ENCODE measurements around the gene BORCS6. TPM values are rescaled to one million over a fixed set of nuclear protein-coding genes. Genes with fewer than 3 reads are reported as not detected.

Gene BORCS6
- total and polyA plus RNA-seq, 2 of the 13 experiments (the other 11 are each of a cell fraction or from before 2014, with no cell fraction given) = 2.0 to 5.1 TPM

DNA sequence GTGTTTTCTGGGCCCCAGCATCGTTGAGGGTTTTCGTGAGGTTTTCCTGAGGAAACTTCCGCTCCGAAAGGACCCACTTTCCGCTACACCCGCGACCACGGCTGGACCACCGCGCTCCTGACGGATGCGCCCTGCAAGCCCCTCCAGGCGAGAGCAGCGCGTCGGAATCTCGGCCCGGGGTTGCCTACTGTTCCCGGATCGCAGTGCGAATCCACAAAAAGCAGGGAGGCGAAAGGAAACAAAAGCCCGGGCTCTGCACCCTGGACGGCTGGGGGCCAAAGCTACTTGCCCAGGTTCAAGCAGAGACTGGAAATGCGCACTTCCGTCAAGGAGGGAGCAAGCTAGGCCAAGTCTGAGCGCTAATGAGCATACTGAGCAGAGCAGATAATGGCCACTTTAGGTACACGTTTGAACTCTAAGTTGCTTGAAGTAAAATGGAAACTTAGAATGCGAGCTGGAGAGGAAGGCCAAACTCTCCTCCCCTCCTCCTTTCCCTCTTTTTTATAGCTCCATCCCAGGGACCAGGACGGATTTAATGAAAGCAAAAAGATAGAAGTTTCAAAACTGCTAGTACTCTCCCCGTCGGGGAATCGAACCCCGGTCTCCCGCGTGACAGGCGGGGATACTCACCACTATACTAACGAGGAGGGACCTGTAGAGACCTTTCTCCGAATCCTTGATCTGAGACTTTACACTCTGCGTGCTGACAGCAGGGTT is 31.8 kb upstream of the BORCS6 start (continued):
- TF ChIP-seq ZSCAN9 (CRISPR knock-in tag; IDR thresholded peaks at IDR 0.05; ENCODE audit: borderline replicate concordance) (no peak), ZNF205 (CRISPR knock-in tag; IDR thresholded peaks at IDR 0.05) (0 out of 2 replicates have a peak, but pooled peaks have one; percentile 81), MTF1 (CRISPR knock-in tag; IDR thresholded peaks at IDR 0.05) (0 out of 2 replicates have a peak, but pooled peaks have one; percentile 9), KLF12 (CRISPR knock-in tag; IDR thresholded peaks at IDR 0.05; ENCODE audit: borderline replicate concordance) (peak; percentile 63; the same call in 1 of the 2 replicates), HNRNPUL1 (IDR thresholded peaks at IDR 0.05; ENCODE audit: low read depth, low read length) (no peak), FOSL2 (CRISPR knock-in tag; IDR thresholded peaks at IDR 0.05) (peak; percentile 26), ZFX (CRISPR knock-in tag; IDR thresholded peaks at IDR 0.05; ENCODE audit: low read depth) (peak; percentile 72), ZNF24 (IDR thresholded peaks at IDR 0.05) (peak; percentile 99), SMARCC2 (IDR thresholded peaks at IDR 0.05) (no peak), ATAD3A (CRISPR knock-in tag; IDR thresholded peaks at IDR 0.05) (no peak), HNF4G (IDR thresholded peaks at IDR 0.05; ENCODE audit: borderline replicate concordance, low read depth, low read length) (no peak), HNF4G (CRISPR knock-in tag; IDR thresholded peaks at IDR 0.05; ENCODE audit: borderline replicate concordance, low read depth) (no peak; the same call in 1 of the 2 replicates), ZMYM4 (CRISPR knock-in tag; IDR thresholded peaks at IDR 0.05) (peak; percentile 2; the same call in 1 of the 2 replicates), SALL1 (CRISPR knock-in tag; IDR thresholded peaks at IDR 0.05) (no peak; the same call in none of the 2 replicates), ZNF343 (CRISPR knock-in tag; IDR thresholded peaks at IDR 0.05) (no peak), MIER3 (CRISPR knock-in tag; IDR thresholded peaks at IDR 0.05; ENCODE audit: borderline replicate concordance) (peak; percentile 40; the same call in 1 of the 2 replicates), ZNF83 (CRISPR knock-in tag; IDR thresholded peaks at IDR 0.05; ENCODE audit: borderline replicate concordance) (no peak)
- TF ChIP-seq, protein P1, sequence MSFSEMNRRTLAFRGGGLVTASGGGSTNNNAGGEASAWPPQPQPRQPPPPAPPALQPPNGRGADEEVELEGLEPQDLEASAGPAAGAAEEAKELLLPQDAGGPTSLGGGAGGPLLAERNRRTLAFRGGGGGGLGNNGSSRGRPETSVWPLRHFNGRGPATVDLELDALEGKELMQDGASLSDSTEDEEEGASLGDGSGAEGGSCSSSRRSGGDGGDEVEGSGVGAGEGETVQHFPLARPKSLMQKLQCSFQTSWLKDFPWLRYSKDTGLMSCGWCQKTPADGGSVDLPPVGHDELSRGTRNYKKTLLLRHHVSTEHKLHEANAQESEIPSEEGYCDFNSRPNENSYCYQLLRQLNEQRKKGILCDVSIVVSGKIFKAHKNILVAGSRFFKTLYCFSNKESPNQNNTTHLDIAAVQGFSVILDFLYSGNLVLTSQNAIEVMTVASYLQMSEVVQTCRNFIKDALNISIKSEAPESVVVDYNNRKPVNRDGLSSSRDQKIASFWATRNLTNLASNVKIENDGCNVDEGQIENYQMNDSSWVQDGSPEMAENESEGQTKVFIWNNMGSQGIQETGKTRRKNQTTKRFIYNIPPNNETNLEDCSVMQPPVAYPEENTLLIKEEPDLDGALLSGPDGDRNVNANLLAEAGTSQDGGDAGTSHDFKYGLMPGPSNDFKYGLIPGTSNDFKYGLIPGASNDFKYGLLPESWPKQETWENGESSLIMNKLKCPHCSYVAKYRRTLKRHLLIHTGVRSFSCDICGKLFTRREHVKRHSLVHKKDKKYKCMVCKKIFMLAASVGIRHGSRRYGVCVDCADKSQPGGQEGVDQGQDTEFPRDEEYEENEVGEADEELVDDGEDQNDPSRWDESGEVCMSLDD (CRISPR knock-in tag; IDR thresholded peaks at IDR 0.05; ENCODE audit: borderline replicate concordance) = 0 out of 2 replicates have a peak, but pooled peaks have one; percentile 35
- TF ChIP-seq, protein P2, sequence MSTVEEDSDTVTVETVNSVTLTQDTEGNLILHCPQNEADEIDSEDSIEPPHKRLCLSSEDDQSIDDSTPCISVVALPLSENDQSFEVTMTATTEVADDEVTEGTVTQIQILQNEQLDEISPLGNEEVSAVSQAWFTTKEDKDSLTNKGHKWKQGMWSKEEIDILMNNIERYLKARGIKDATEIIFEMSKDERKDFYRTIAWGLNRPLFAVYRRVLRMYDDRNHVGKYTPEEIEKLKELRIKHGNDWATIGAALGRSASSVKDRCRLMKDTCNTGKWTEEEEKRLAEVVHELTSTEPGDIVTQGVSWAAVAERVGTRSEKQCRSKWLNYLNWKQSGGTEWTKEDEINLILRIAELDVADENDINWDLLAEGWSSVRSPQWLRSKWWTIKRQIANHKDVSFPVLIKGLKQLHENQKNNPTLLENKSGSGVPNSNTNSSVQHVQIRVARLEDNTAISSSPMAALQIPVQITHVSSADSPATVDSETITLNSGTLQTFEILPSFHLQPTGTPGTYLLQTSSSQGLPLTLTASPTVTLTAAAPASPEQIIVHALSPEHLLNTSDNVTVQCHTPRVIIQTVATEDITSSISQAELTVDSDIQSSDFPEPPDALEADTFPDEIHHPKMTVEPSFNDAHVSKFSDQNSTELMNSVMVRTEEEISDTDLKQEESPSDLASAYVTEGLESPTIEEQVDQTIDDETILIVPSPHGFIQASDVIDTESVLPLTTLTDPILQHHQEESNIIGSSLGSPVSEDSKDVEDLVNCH (CRISPR knock-in tag; IDR thresholded peaks at IDR 0.05) = no peak
- TF ChIP-seq, protein P3, sequence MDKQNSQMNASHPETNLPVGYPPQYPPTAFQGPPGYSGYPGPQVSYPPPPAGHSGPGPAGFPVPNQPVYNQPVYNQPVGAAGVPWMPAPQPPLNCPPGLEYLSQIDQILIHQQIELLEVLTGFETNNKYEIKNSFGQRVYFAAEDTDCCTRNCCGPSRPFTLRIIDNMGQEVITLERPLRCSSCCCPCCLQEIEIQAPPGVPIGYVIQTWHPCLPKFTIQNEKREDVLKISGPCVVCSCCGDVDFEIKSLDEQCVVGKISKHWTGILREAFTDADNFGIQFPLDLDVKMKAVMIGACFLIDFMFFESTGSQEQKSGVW (CRISPR knock-in tag; IDR thresholded peaks at IDR 0.05; ENCODE audit: borderline replicate concordance) = no peak
- TF ChIP-seq, protein P4, sequence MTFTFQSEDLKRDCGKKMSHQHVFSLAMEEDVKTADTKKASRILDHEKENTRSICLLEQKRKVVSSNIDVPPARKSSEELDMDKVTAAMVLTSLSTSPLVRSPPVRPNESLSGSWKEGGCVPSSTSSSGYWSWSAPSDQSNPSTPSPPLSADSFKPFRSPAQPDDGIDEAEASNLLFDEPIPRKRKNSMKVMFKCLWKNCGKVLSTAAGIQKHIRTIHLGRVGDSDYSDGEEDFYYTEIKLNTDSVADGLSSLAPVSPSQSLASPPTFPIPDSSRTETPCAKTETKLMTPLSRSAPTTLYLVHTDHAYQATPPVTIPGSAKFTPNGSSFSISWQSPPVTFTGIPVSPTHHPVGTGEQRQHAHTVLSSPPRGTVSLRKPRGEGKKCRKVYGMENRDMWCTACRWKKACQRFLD (CRISPR knock-in tag; IDR thresholded peaks at IDR 0.05; ENCODE audit: borderline replicate concordance) = no peak

Measured in HepG2 (cell line).